NB4 (cell line): ENCODE measurements around the gene ATP5F1E.

Experiments used
- MYC ChIP-seq: IDR thresholded peaks from 2 replicates; pipeline ENCODE4 v1.6.1; 2011; ENCODE audit warnings: low read depth, low read length
- POLR2A ChIP-seq: IDR thresholded peaks from 2 replicates; pipeline ENCODE4 v1.6.1; 2011; ENCODE audit warnings: mild to moderate bottlenecking; ENCODE audit not compliant: insufficient read length; ENCODE audit errors: extremely low read depth
- TF ChIP-seq, protein P1 (sequence below): IDR thresholded peaks from one replicate; pipeline ENCODE4 v1.5.1; 2012; ENCODE audit warnings: low read depth, low read length

DNA sequence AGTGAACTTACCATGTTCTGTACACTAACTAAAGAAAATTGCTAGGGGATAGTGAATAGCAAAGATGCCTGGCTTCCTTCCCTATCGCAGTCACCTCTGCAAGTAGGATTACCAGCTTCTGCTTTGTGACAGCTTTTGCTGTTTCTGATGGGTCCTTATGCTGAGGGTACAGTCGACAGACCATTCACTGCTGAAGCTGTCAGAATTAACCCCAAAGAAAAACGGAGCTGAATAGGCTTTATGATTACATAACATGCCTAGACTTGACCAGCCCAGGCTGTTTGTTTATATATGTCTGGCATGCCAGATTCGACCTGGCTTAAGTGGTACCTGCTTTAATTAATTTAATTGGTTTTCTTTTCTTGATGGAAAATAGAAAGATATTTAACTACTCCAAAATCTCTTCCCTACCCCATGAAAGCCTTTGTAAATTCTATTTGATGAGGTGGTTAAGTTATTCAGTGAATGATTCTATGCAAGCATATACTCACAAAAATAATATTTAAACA lies 32.1 kb upstream of the ATP5F1E start:
- TF ChIP-seq, protein P1, sequence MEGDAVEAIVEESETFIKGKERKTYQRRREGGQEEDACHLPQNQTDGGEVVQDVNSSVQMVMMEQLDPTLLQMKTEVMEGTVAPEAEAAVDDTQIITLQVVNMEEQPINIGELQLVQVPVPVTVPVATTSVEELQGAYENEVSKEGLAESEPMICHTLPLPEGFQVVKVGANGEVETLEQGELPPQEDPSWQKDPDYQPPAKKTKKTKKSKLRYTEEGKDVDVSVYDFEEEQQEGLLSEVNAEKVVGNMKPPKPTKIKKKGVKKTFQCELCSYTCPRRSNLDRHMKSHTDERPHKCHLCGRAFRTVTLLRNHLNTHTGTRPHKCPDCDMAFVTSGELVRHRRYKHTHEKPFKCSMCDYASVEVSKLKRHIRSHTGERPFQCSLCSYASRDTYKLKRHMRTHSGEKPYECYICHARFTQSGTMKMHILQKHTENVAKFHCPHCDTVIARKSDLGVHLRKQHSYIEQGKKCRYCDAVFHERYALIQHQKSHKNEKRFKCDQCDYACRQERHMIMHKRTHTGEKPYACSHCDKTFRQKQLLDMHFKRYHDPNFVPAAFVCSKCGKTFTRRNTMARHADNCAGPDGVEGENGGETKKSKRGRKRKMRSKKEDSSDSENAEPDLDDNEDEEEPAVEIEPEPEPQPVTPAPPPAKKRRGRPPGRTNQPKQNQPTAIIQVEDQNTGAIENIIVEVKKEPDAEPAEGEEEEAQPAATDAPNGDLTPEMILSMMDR = no peak
- TF ChIP-seq POLR2A = no peak
- TF ChIP-seq MYC = no peak
